ENCODE data around the gene PSME1. TPM values are rescaled to one million over a fixed set of nuclear protein-coding genes. Genes with fewer than 3 reads are reported as not detected.

PSME1 gene
- total and polyA plus RNA-seq, 11 donors, result 87.3 to 331 (median 113) TPM

DNA sequence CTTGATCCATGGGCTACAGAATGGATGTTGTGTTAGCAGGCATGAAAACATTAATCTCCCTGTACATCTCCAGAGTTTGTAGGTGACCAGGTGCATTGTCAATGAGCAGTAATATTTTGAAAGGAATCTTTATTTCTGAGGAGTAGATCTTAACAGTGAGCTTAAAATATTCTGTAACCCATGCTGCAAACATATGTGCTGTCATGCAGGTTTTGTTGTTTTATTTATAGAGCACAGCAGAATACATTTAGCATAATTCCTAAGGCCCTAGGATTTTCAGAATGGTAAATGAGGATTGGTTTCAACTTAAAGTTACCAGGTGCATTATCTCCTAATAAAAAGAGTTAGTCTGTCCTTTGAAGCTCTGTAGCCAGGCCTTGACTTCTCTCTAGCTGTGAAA is 9.1 kb upstream of the PSME1 start:
- DNase-seq, result no peak
- Histone ChIP-seq H3K4me1 (peaks cover 0 to 20% (median 15%) of the 10 kb centered on the region in 12 donors), H3K36me3 (peaks cover 0 to 30% (median 24%) of the 10 kb centered on the region in 9 donors), H3K9me3 (no peaks in the 10 kb centered on the region), H3K4me3 (no peak overlapping the region), H3K27me3 (no peaks in the 10 kb centered on the region), H3K27ac (no peak overlapping the region)
- TF ChIP-seq, protein P1, sequence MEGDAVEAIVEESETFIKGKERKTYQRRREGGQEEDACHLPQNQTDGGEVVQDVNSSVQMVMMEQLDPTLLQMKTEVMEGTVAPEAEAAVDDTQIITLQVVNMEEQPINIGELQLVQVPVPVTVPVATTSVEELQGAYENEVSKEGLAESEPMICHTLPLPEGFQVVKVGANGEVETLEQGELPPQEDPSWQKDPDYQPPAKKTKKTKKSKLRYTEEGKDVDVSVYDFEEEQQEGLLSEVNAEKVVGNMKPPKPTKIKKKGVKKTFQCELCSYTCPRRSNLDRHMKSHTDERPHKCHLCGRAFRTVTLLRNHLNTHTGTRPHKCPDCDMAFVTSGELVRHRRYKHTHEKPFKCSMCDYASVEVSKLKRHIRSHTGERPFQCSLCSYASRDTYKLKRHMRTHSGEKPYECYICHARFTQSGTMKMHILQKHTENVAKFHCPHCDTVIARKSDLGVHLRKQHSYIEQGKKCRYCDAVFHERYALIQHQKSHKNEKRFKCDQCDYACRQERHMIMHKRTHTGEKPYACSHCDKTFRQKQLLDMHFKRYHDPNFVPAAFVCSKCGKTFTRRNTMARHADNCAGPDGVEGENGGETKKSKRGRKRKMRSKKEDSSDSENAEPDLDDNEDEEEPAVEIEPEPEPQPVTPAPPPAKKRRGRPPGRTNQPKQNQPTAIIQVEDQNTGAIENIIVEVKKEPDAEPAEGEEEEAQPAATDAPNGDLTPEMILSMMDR (IDR thresholded peaks at IDR 0.05), result no peak
- no peak for TF ChIP-seq POLR2A (IDR thresholded peaks at IDR 0.05)
- intact Hi-C loops (cut with DNase I), result no loop called here
- no peak for ATAC-seq

DNA sequence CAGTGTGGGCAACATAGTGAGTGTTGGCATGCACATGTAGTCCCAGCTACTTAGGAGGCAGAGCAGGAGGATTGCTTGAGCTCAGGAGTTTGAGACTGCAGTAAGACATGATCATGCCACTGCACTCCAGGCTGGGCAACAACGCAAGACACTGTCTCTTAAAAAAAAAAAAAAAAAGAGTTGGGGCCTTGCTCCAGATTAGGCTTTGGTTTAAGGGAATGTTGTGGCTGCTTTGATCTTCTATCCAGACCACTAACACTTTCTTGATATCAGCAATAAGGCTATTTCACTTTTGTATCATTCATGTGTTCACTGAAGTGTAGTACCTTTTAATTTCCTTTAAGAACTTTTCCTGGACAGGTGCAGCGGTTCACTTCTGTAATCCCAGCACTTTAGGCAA is 8.3 kb upstream of the PSME1 start:
- H3K27ac ChIP-seq, result no peak overlapping the region
- H3K27me3 ChIP-seq, result no peaks in the 10 kb centered on the region
- peaks cover 0 to 27% (median 19%) of the 10 kb centered on the region in 12 donors for H3K4me1 ChIP-seq
- intact Hi-C loops (cut with DNase I), result no loop called here
- WGBS, 4 donors, result 88 to 93% (median 91%) methylated on average over 2 of the region's 2 CpGs
- no peaks in the 10 kb centered on the region for H3K9me3 ChIP-seq
- H3K36me3 ChIP-seq, result peaks cover 0 to 23% (median 16%) of the 10 kb centered on the region in 9 donors
- DNase-seq, result no peak
- TF ChIP-seq, protein P1 (IDR thresholded peaks at IDR 0.05), result no peak
- no peak for TF ChIP-seq POLR2A (IDR thresholded peaks at IDR 0.05)
- H3K4me3 ChIP-seq, result no peak overlapping the region
- ATAC-seq, result no peak

DNA sequence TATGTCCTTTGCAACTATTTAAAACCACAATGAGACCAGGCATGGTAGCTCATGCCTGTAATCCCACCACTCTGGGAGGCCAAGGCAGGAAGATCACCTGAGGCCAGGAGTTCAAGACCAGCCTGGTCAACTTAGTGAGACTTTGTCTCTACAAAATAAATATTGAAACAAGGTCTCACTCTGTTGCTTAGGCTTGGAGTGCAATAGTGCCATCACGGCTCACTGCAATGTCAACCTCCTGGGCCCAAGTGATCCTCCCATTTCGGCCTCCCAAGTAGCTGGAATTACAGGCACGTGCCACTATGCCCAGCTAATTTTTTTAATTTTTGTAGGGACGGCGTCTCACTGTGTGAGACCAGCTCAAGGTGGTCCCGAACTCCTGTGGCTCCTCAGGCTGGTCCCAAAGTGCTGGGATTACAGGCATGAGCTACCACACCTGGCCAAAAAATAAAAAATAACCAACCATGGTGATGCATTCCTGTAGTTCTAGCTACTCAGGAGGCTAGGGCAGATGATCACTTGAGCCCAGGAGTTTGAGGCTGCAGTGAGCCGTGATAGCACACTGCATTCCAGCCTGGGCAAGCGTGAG is 6.5 kb upstream of the PSME1 start:
- 90 to 97% (median 95%) methylated on average over 8 of the region's 8 CpGs for WGBS, 4 donors
- Histone ChIP-seq H3K36me3 (peaks cover 0 to 5% (median 0%) of the 10 kb centered on the region in 9 donors), H3K27me3 (no peaks in the 10 kb centered on the region), H3K27ac (no peak overlapping the region), H3K9me3 (no peaks in the 10 kb centered on the region), H3K4me3 (no peak overlapping the region), H3K4me1 (peaks cover 0 to 33% (median 19%) of the 10 kb centered on the region in 12 donors)
- no peak for ATAC-seq
- no peak for DNase-seq
- intact Hi-C loops (cut with DNase I), result no loop called here
- TF ChIP-seq, protein P1 (IDR thresholded peaks at IDR 0.05), result no peak
- TF ChIP-seq POLR2A (IDR thresholded peaks at IDR 0.05), result no peak

DNA sequence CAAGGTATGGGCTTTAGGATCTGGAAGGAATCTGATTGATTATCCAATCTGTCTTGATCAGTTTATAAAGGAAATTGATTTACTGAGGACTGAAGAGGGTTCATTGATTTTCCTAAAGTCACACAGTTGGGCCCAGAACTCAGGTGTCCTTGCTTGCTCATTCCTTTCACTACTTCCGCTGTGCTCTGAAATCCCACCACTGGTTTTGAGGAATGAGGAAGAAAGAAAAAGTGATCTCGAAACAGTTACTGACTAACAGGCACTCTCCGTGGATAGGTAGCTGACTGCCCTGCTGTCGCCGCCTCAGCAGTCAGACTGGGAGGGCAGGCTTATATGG is 5.6 kb upstream of the PSME1 start, which contains the start of gene FITM1:
FITM1 (plus strand) TSS at position 280 of the 337 bp plus-strand sequence. CDS start 905 bp downstream, outside the sequence.
- 83 to 93% (median 88%) methylated on average over 5 of the region's 5 CpGs for WGBS, 4 donors
- Histone ChIP-seq H3K4me3 (peak within 1 kb of the TSS in 10 of 12 donors; percentile 1 to 58 (median 44)), H3K36me3 (peaks cover 0 to 4% (median 0%) of the 10 kb centered on the region in 9 donors), H3K27ac (peak within 1 kb of the TSS; percentile 79 to 99 (median 93)), H3K27me3 (no peaks in the 10 kb centered on the region), H3K4me1 (peaks cover 0 to 37% (median 21%) of the 10 kb centered on the region in 12 donors), H3K9me3 (no peaks in the 10 kb centered on the region)
- no peak for DNase-seq
- no peak for ATAC-seq
- TF ChIP-seq, protein P1 (IDR thresholded peaks at IDR 0.05), result no peak
- TF ChIP-seq POLR2A (IDR thresholded peaks at IDR 0.05), result no peak
- intact Hi-C loops (cut with DNase I), result loop anchor here in 1 of 10 donors (2.0 kb wide), 1 partner anchor 16 kb away; the partner anchor contains the start of genes DCAF11 and NRL
